ENCODE results near the gene DAB2. TPM values are rescaled to one million over a fixed set of nuclear protein-coding genes. Genes with fewer than 3 reads are reported as not detected.
A peak's percentile ranks its signal among the peaks of the same experiment; 100 is the strongest.

Gene DAB2
- total RNA-seq, 1 experiment from 2014 or later = 2.3 TPM

- Mint-ChIP-seq H3K4me3 (no peak overlapping the region), H3K27me3 (ENCODE audit: low read depth) (no peaks in the 10 kb centered on the region), H3K4me1 (peaks cover 16 to 19% of the 10 kb centered on the region in 2 experiments), H3K36me3 (ENCODE audit: insufficient read depth in 1 of 3, low read depth in 3 of 3) (peaks cover 0 to 8% (median 6%) of the 10 kb centered on the region in 3 experiments; a peak in 3 of 7 replicates), H3K9me3 (peaks cover 6 to 15% of the 10 kb centered on the region in 2 experiments; a peak in 4 of 5 replicates), H3K27ac (no peak overlapping the region)
- Histone ChIP-seq H3K4me1 (ENCODE audit: insufficient read depth, low read length) (no peaks in the 10 kb centered on the region; the same call in 1 of the 2 replicates), H3K18ac (ENCODE audit: insufficient read length, low read depth, low read length) (no peak overlapping the region), H4K91ac (ENCODE audit: insufficient read length, low read depth, low read length) (no peak overlapping the region), H3K9me3 (ENCODE audit: control insufficient read depth, low read depth, low read length) (no peaks in the 10 kb centered on the region), H3K14ac (ENCODE audit: insufficient read depth, low read length) (0 out of 2 replicates have a peak overlapping the region, but pooled peaks have one; percentile 29), H3K4me2 (ENCODE audit: insufficient read depth, insufficient read length, low read length) (no peak overlapping the region), H3K79me1 (ENCODE audit: insufficient read depth, low read depth, low read length, poor library complexity, severe bottlenecking) (no peaks in the 10 kb centered on the region), H3K27ac (ENCODE audit: insufficient read length, low read depth, low read length) (no peak overlapping the region), H4K8ac (replicated peaks; ENCODE audit: insufficient read length, low read depth, low read length) (no peak overlapping the region), H4K5ac (ENCODE audit: insufficient read length, low read depth, low read length) (no peak overlapping the region), H3K4ac (ENCODE audit: low read depth, low read length) (no peak overlapping the region), H2BK15ac (ENCODE audit: low read depth, low read length) (no peak overlapping the region), H2BK20ac (ENCODE audit: low read depth, low read length, poor library complexity, severe bottlenecking) (no peak overlapping the region), H2AFZ (ENCODE audit: low read length) (no peak overlapping the region), H2BK12ac (ENCODE audit: insufficient read length, low read depth, low read length) (no peak overlapping the region), H3K23me2 (ENCODE audit: insufficient read length, low read depth, low read length, poor library complexity, severe bottlenecking) (no peaks in the 10 kb centered on the region), H2BK5ac (ENCODE audit: insufficient read length, low read length) (no peak overlapping the region), H2AK5ac (ENCODE audit: insufficient read length, low read length) (no peak overlapping the region), H3K27me3 (ENCODE audit: insufficient read depth, low read length) (no peaks in the 10 kb centered on the region), H4K20me1 (ENCODE audit: control insufficient read depth, insufficient read depth, insufficient read length) (no peaks in the 10 kb centered on the region), H3K79me2 (ENCODE audit: insufficient read depth, low read length) (no peaks in the 10 kb centered on the region), H3K9ac (ENCODE audit: extremely low read depth, insufficient read length, low read length) (no peak overlapping the region), H3K56ac (ENCODE audit: insufficient read length, low read depth, low read length) (no peak overlapping the region), H2BK120ac (ENCODE audit: low read depth, low read length, poor library complexity, severe bottlenecking) (no peak overlapping the region), H3K23ac (ENCODE audit: insufficient read length, low read depth, low read length) (no peak overlapping the region), H3T11ph (ENCODE audit: low read length) (no peak overlapping the region)
- TF ChIP-seq, protein P1, sequence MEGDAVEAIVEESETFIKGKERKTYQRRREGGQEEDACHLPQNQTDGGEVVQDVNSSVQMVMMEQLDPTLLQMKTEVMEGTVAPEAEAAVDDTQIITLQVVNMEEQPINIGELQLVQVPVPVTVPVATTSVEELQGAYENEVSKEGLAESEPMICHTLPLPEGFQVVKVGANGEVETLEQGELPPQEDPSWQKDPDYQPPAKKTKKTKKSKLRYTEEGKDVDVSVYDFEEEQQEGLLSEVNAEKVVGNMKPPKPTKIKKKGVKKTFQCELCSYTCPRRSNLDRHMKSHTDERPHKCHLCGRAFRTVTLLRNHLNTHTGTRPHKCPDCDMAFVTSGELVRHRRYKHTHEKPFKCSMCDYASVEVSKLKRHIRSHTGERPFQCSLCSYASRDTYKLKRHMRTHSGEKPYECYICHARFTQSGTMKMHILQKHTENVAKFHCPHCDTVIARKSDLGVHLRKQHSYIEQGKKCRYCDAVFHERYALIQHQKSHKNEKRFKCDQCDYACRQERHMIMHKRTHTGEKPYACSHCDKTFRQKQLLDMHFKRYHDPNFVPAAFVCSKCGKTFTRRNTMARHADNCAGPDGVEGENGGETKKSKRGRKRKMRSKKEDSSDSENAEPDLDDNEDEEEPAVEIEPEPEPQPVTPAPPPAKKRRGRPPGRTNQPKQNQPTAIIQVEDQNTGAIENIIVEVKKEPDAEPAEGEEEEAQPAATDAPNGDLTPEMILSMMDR (conservative IDR thresholded peaks at IDR 0.05) = no peak
- no CpG with 5 or more reads among the region's 8 CpGs for WGBS (ENCODE audit: extremely low coverage, insufficient read length, low lambda C conversion rate)
- DNase-seq = no peak
These were observed 62.1 kb downstream of the DAB2 start for GRCh38 chr5:39362646-39363045.

Data from H9 (cell line).